Measurements from ENCODE around the gene LIMS1.

- TF ChIP-seq CTCF (IDR thresholded peaks at IDR 0.05) (no peak), POLR2A (IDR thresholded peaks at IDR 0.05) (no peak)
Measured at GRCh38 chr2:108625828-108626195, 91.5 kb downstream of the LIMS1 start.
